Peyer's patch (tissue), 4 donors: ENCODE results near the gene JDP2.

Experiments used
- CTCF ChIP-seq, 6 experiments: fragments of 450-650 bp in 4 of 6; fragments of 200-600 bp in 2 of 6; sonication (generic) in 1 of 6; IDR thresholded peaks; one replicate each; pipeline ENCODE4 v1.5.1; 2017 to 2019; ENCODE audit warnings: antibody characterized with exemption in 6 of 6, mild to moderate bottlenecking in 3 of 6, moderate library complexity in 1 of 6
- POLR2A ChIP-seq, 2 donors: fragments of 450-650 bp; IDR thresholded peaks; one replicate each; pipeline ENCODE4 v1.5.1; 2017; ENCODE audit warnings: antibody characterized with exemption in 2 of 2, mild to moderate bottlenecking in 2 of 2, moderate library complexity in 2 of 2

GRCh38 chr14:75413013-75413412, 14.8 kb upstream of the JDP2 start:
- no peak for TF ChIP-seq CTCF (IDR thresholded peaks at IDR 0.05)
- no peak for TF ChIP-seq POLR2A (IDR thresholded peaks at IDR 0.05)
